ENCODE data around the gene LAMB2.

LAMB2 gene

GRCh38 chr3:49100046-49100615, 32.7 kb downstream of the LAMB2 start:
- H3K4me3 Mint-ChIP-seq, result no peak overlapping the region

GRCh38 chr3:49098910-49099630, 33.8 kb downstream of the LAMB2 start:
- Mint-ChIP-seq H3K4me1 (ENCODE audit: low read depth in 2 of 2) (peaks cover 16 to 20% of the 10 kb centered on the region in 2 donors), H3K36me3 (ENCODE audit: insufficient read depth) (peaks cover 58% of the 10 kb centered on the region), H3K27ac (no peak overlapping the region), H3K27me3 (no peaks in the 10 kb centered on the region), H3K9me3 (no peaks in the 10 kb centered on the region), H3K4me3 (no peak overlapping the region)
- DNase-seq, result no peak
- ATAC-seq (replicated peaks), result no peak

More at GRCh38 chr3:49100046-49100615, 32.7 kb downstream of the LAMB2 start:
- Mint-ChIP-seq H3K9me3 (no peaks in the 10 kb centered on the region), H3K27me3 (no peaks in the 10 kb centered on the region), H3K27ac (no peak overlapping the region), H3K4me1 (ENCODE audit: low read depth in 2 of 2) (peaks cover 25% of the 10 kb centered on the region in 2 donors), H3K36me3 (ENCODE audit: insufficient read depth) (peaks cover 63% of the 10 kb centered on the region)
- DNase-seq (no peak), ATAC-seq (replicated peaks) (no peak)

GRCh38 chr3:49098429-49098828, 34.4 kb downstream of the LAMB2 start:
- H3K36me3 Mint-ChIP-seq (ENCODE audit: insufficient read depth), result peaks cover 57% of the 10 kb centered on the region
- H3K27ac Mint-ChIP-seq, result no peak overlapping the region
- DNase-seq, result no peak
- ATAC-seq (replicated peaks), result no peak
- H3K9me3 Mint-ChIP-seq, result no peaks in the 10 kb centered on the region
- no peaks in the 10 kb centered on the region for H3K27me3 Mint-ChIP-seq
- H3K4me3 Mint-ChIP-seq, result no peak overlapping the region
- peaks cover 10 to 14% of the 10 kb centered on the region in 2 donors for H3K4me1 Mint-ChIP-seq (ENCODE audit: low read depth in 2 of 2)

GRCh38 chr3:49093853-49094767, 38.7 kb downstream of the LAMB2 start, which contains the start of gene QRICH1:
TSS of gene QRICH1 (minus strand) at chr3:49094071. CDS start at chr3:49077017, 17,054 bp downstream.
- no peaks in the 10 kb centered on the region for H3K9me3 Mint-ChIP-seq
- H3K27me3 Mint-ChIP-seq, result no peaks in the 10 kb centered on the region
- peak within 1 kb of the TSS; percentile 94 to 98 for H3K27ac Mint-ChIP-seq
- H3K4me1 Mint-ChIP-seq (ENCODE audit: low read depth in 2 of 2), result peaks cover 18 to 34% of the 10 kb centered on the region in 2 donors
- ATAC-seq (replicated peaks) (peak; percentile 75), DNase-seq (peak; percentile 95 to 97 (median 95))
- H3K36me3 Mint-ChIP-seq (ENCODE audit: insufficient read depth), result peaks cover 73% of the 10 kb centered on the region
- H3K4me3 Mint-ChIP-seq, result peak within 1 kb of the TSS; percentile 92 to 99

- H3K27me3 Mint-ChIP-seq, result no peaks in the 10 kb centered on the region
- H3K27ac Mint-ChIP-seq, result peak overlapping the region; percentile 94 to 98
- peak overlapping the region; percentile 92 to 99 for H3K4me3 Mint-ChIP-seq
- ATAC-seq (replicated peaks) (peak; percentile 40), DNase-seq (peak; percentile 81 to 84 (median 83))
- H3K9me3 Mint-ChIP-seq, result no peaks in the 10 kb centered on the region
- H3K4me1 Mint-ChIP-seq (ENCODE audit: low read depth in 2 of 2), result peaks cover 20 to 39% of the 10 kb centered on the region in 2 donors
- peaks cover 74% of the 10 kb centered on the region for H3K36me3 Mint-ChIP-seq (ENCODE audit: insufficient read depth)
Observed at GRCh38 chr3:49092938-49093852, 39.7 kb downstream of the LAMB2 start.

- ATAC-seq (replicated peaks) (no peak), DNase-seq (no peak)
- H3K4me3 Mint-ChIP-seq, result no peak overlapping the region
- H3K9me3 Mint-ChIP-seq, result no peaks in the 10 kb centered on the region
- H3K36me3 Mint-ChIP-seq (ENCODE audit: insufficient read depth), result peaks cover 59% of the 10 kb centered on the region
- no peak overlapping the region for H3K27ac Mint-ChIP-seq
- peaks cover 6 to 14% of the 10 kb centered on the region in 2 donors for H3K4me1 Mint-ChIP-seq (ENCODE audit: low read depth in 2 of 2)
- H3K27me3 Mint-ChIP-seq, result no peaks in the 10 kb centered on the region
Observed at GRCh38 chr3:49081429-49081828, 51.4 kb downstream of the LAMB2 start.

- H3K4me1 Mint-ChIP-seq (ENCODE audit: low read depth in 2 of 2), result peaks cover 5 to 14% of the 10 kb centered on the region in 2 donors
- no peaks in the 10 kb centered on the region for H3K27me3 Mint-ChIP-seq
- no peak overlapping the region for H3K4me3 Mint-ChIP-seq
- no peak for ATAC-seq (replicated peaks)
- peaks cover 66% of the 10 kb centered on the region for H3K36me3 Mint-ChIP-seq (ENCODE audit: insufficient read depth)
- no peaks in the 10 kb centered on the region for H3K9me3 Mint-ChIP-seq
- no peak for DNase-seq
- H3K27ac Mint-ChIP-seq, result no peak overlapping the region
Observed at GRCh38 chr3:49079270-49079669, 53.6 kb downstream of the LAMB2 start.

- H3K4me3 Mint-ChIP-seq, result no peak overlapping the region
- H3K4me1 Mint-ChIP-seq (ENCODE audit: low read depth in 2 of 2), result peaks cover 3 to 14% of the 10 kb centered on the region in 2 donors
- H3K36me3 Mint-ChIP-seq (ENCODE audit: insufficient read depth), result peaks cover 84% of the 10 kb centered on the region
- no peaks in the 10 kb centered on the region for H3K27me3 Mint-ChIP-seq
- peak overlapping the region; percentile 41 to 62 for H3K27ac Mint-ChIP-seq
- no peak for ATAC-seq (replicated peaks)
- H3K9me3 Mint-ChIP-seq, result no peaks in the 10 kb centered on the region
- no peak for DNase-seq
Observed at GRCh38 chr3:49076646-49077045, 56.2 kb downstream of the LAMB2 start.

- Mint-ChIP-seq H3K27ac (no peak overlapping the region), H3K9me3 (no peaks in the 10 kb centered on the region), H3K36me3 (ENCODE audit: insufficient read depth) (peaks cover 87% of the 10 kb centered on the region), H3K4me3 (no peak overlapping the region), H3K4me1 (ENCODE audit: low read depth in 2 of 2) (peaks cover 3 to 14% of the 10 kb centered on the region in 2 donors), H3K27me3 (no peaks in the 10 kb centered on the region)
- DNase-seq (no peak), ATAC-seq (replicated peaks) (no peak)
Observed at GRCh38 chr3:49076116-49076515, 56.7 kb downstream of the LAMB2 start.
